ENCODE data around the gene C1orf35. TPM values are rescaled to one million over a fixed set of nuclear protein-coding genes. Genes with fewer than 3 reads are reported as not detected.

The C1orf35 gene
- polyA plus RNA-seq, 3 donors, result 6.9 to 34.2 (median 10.6) TPM

GRCh38 chr1:228139931-228140723 lies 37.0 kb upstream of the C1orf35 start, which contains the start of gene GUK1:
TSS of gene GUK1 (plus strand) at chr1:228140279. CDS start at chr1:228140303, 24 bp downstream.
- H3K9me3 Mint-ChIP-seq, result no peaks in the 10 kb centered on the region
- Histone ChIP-seq H3K9me3 (replicated peaks in 1 of 2; ENCODE audit: control insufficient read depth in 1 of 2, insufficient read depth in 1 of 2, low read length in 2 of 2) (no peaks in the 10 kb centered on the region), H3K4me2 (replicated peaks; ENCODE audit: extremely low read depth, low read length, poor library complexity, severe bottlenecking) (peak within 1 kb of the TSS; percentile 97), H3K4me3 (replicated peaks in 1 of 3; ENCODE audit: low read depth in 2 of 3, low read length in 3 of 3) (peak within 1 kb of the TSS; percentile 72 to 97 (median 76)), H3K27me3 (ENCODE audit: control insufficient read depth in 2 of 2, insufficient read depth in 2 of 2, low read length in 2 of 2) (no peaks in the 10 kb centered on the region), H3K27ac (ENCODE audit: low read depth in 1 of 2, low read length in 2 of 2) (peak within 1 kb of the TSS; percentile 90 to 92), H3K36me3 (replicated peaks in 1 of 2; ENCODE audit: control insufficient read depth in 1 of 2, insufficient read depth in 2 of 2, low read length in 2 of 2) (peaks cover under 1 to 4% of the 10 kb centered on the region in 2 donors), H3K4me1 (ENCODE audit: control insufficient read depth in 1 of 2, insufficient read depth in 2 of 2, low read length in 2 of 2) (peaks cover 32 to 45% of the 10 kb centered on the region in 2 donors), H3K79me2 (ENCODE audit: insufficient read depth, low read length) (peaks cover 51% of the 10 kb centered on the region), H4K20me1 (ENCODE audit: insufficient read depth, low read length) (peaks cover 48% of the 10 kb centered on the region), H2AFZ (ENCODE audit: insufficient read depth, low read depth, low read length, poor library complexity, severe bottlenecking) (peak within 1 kb of the TSS; percentile 69), H3K9ac (ENCODE audit: insufficient read depth, low read length, poor library complexity, severe bottlenecking) (peak within 1 kb of the TSS; percentile 96)
- peak within 1 kb of the TSS; percentile 93 to 94 for H3K4me3 Mint-ChIP-seq
- H3K27me3 Mint-ChIP-seq (ENCODE audit: low read depth in 3 of 3), result peaks cover 1 to 6% (median 2%) of the 10 kb centered on the region in 3 donors
- TF ChIP-seq CTCF (IDR thresholded peaks at IDR 0.05), result no peak
- intact Hi-C loops (cut with micrococcal nuclease), result loop anchor here (1.0 to 10.0 kb wide), 8 partner anchors 25 to 345 kb away; partner anchors contain the start of genes MRPL55 (in 2 of the 2), TRIM11 (in 2 of the 2), IBA57 (in 1 of the 2) and RNF187 (in 1 of the 2)
- H3K27ac Mint-ChIP-seq, result peak within 1 kb of the TSS; percentile 96 to 99 (median 99)
- H3K4me1 Mint-ChIP-seq, result peaks cover 53% of the 10 kb centered on the region
- WGBS (ENCODE audit: insufficient coverage), result under 1% methylated on average over 95 of the region's 95 CpGs
- H3K36me3 Mint-ChIP-seq, result peaks cover 4 to 18% of the 10 kb centered on the region in 2 donors
- DNase-seq, result peak; percentile 100

GRCh38 chr1:228139406-228139930 lies 36.3 kb upstream of the C1orf35 start:
- Histone ChIP-seq H3K27me3 (ENCODE audit: control insufficient read depth in 2 of 2, insufficient read depth in 2 of 2, low read length in 2 of 2) (no peaks in the 10 kb centered on the region), H3K36me3 (replicated peaks in 1 of 2; ENCODE audit: control insufficient read depth in 1 of 2, insufficient read depth in 2 of 2, low read length in 2 of 2) (peaks cover 0 to 4% of the 10 kb centered on the region in 2 donors), H3K79me2 (ENCODE audit: insufficient read depth, low read length) (peaks cover 44% of the 10 kb centered on the region), H3K9me3 (replicated peaks in 1 of 2; ENCODE audit: control insufficient read depth in 1 of 2, insufficient read depth in 1 of 2, low read length in 2 of 2) (no peaks in the 10 kb centered on the region), H3K9ac (ENCODE audit: insufficient read depth, low read length, poor library complexity, severe bottlenecking) (peak overlapping the region; percentile 96), H3K4me1 (ENCODE audit: control insufficient read depth in 1 of 2, insufficient read depth in 2 of 2, low read length in 2 of 2) (peaks cover 32 to 45% of the 10 kb centered on the region in 2 donors), H3K27ac (ENCODE audit: low read depth in 1 of 2, low read length in 2 of 2) (peak overlapping the region; percentile 90 to 92), H4K20me1 (ENCODE audit: insufficient read depth, low read length) (peaks cover 41% of the 10 kb centered on the region), H3K4me3 (replicated peaks in 1 of 3; ENCODE audit: low read depth in 2 of 3, low read length in 3 of 3) (peak overlapping the region; percentile 51 to 73 (median 56)), H2AFZ (ENCODE audit: insufficient read depth, low read depth, low read length, poor library complexity, severe bottlenecking) (peak overlapping the region; percentile 69), H3K4me2 (replicated peaks; ENCODE audit: extremely low read depth, low read length, poor library complexity, severe bottlenecking) (peak overlapping the region; percentile 77)
- DNase-seq, result no peak
- Mint-ChIP-seq H3K4me1 (peaks cover 53% of the 10 kb centered on the region), H3K36me3 (peaks cover 4 to 18% of the 10 kb centered on the region in 2 donors), H3K27me3 (ENCODE audit: low read depth in 3 of 3) (peaks cover 1 to 6% (median 4%) of the 10 kb centered on the region in 3 donors), H3K4me3 (peak overlapping the region; percentile 93 to 94), H3K27ac (peak overlapping the region; percentile 96 to 99 (median 99)), H3K9me3 (no peaks in the 10 kb centered on the region)
- no peak for TF ChIP-seq CTCF (IDR thresholded peaks at IDR 0.05)
- intact Hi-C loops (cut with micrococcal nuclease), result loop anchor here (1.0 to 10.0 kb wide), 5 partner anchors 30 to 345 kb away; partner anchors contain the start of genes TRIM11 (in 2 of the 2), MRPL55 (in 1 of the 2) and RNF187 (in 1 of the 2)
- WGBS (ENCODE audit: insufficient coverage), result 25% methylated on average over 27 of the region's 30 CpGs

Measured in CD14-positive monocyte (primary cell).